D341Med (cell line): ENCODE measurements around the gene AURKA.
"Not testable (repeated sequence)": the region's sequence is repeated elsewhere in the genome, so short reads cannot be mapped to it uniquely, and the experiment has no call there.

Experiments used
- DNase-seq: peaks from one replicate; pipeline ENCODE4 v3.0.0; 2012; ENCODE audit warnings: low spot score

Gene AURKA

DNA sequence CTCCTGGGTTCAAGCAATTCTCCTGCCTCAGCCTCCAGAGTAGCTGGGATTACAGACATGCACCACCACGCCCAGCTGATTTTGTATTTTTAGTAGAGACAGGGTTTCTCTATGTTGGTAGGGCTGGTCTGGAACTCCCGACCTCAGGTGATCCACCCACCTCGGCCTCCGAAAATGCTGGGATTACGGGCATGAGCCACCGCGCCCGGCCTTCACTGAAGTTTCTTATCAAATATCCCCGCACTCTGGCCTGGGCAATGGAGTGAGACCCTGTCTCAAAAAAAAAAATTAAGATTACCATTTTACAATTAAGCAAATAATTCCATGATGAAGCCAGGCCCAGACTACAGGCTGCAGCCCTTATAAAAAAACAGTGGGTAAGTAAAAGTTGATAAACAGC is 1.6 kb downstream of the AURKA start:
- DNase-seq: not testable (repeated sequence)

DNA sequence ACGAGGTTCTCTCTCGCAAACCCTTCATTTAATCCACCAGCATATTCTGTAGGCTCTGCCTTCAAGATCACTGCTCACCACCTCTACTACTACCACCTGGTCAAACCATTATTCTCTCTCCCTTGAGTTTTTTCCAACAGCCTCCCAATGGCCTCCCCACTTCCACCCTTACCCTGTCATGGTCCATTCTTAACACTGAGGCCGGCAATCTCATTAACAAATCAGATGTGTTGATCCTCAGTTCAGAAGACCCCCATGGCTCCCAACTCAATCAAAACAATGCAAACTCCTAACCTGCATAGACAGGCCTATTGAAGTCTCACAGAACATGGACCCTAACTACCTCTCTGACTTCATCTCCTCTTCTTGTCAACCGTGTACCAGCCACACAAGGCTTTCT is 2.2 kb downstream of the AURKA start:
- no peak for DNase-seq

DNA sequence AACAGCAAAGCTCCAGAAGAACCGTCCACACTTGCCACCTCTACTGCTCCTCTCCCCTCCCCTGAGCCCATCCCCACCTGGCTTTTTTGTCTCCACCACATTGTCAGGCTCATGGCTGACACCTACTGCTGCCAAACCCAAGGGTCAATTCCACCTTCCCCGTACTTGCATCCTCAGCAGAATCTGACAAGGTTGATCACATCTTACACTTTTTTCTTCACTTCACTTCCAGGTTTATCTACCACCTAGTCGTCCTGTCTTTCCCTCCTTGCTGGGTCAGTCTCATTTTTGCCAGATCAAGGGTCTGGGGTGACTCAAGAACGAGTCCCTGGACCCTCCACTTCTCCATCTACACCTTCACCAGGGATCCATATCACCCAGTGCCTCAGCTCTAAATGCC is 3.1 kb downstream of the AURKA start:
- no peak for DNase-seq

DNA sequence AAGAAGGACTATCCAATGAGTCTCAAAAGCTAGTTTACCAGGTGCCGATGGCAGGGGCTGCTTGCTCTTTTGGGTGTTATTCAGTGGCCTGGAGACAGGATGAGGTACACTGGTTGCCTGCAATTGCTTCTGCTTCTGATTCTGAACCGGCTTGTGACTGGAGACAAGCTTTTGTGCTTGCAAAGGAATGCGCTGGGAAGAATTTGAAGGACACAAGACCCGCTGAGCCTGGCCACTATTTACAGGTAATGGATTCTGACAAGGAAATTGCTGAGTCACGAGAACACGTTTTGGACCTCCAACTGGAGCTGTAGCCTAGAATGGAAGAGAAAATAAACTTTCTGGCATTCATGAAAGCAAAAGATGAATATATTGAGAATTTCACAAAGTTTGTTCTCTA is 5.8 kb downstream of the AURKA start:
- DNase-seq: no peak

DNA sequence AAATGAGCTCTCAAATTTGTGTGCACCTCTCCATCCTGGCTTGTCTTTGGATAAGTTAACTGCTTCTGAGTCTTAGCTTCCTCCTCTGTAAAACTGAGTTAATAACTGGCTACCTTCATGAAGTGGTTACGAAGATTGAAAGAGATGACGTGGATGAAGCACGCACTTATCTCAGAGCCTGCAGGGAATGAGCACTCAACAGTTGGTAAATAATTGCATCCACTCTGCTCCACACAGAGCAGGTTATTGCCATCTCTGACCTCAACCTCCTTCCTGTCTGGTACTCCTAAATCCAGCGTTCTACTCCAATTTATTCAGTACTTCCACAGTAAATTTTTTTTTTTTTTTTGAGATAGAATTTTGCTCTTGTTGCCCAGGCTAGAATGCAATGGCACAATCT is 6.9 kb downstream of the AURKA start:
- no peak for DNase-seq

DNA sequence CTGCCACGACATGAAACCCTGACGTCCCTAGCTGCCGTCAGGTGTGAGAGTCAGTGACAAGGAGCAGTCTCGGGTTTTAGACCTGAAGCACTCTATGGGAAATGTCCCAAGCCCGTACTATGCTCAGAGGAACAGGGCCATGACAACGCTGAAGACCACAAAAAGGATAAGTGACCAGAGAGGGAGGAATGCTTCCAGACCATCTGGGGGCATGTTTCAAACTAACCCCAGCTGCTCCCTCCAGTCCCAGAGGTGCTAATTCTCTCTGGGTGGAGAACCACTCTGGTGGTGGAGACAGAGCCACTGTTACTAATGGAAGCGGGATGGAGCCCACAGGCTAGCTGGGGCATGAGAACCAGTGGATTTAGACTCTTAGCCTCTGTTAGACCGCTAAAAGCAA is 8.7 kb downstream of the AURKA start:
- no peak for DNase-seq

DNA sequence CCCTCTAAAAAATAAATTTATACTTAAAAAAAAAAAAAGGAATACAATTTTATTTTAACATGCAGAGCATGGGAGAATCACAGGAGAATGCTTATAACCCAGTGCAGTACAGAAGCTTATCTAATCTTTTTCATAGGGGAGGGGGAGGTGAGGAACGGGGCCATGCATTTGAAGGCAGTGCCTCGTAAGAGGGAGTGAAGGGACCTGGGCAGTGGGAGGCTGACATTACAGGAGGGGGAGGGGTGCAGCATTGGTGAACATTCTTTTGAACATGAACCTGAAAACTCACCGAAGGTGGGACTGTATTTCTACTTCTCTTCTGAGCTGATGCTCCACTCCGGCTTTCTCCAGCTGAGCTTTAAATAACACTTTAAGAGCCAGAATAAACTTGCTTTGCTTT is 9.3 kb downstream of the AURKA start:
- no peak for DNase-seq

DNA sequence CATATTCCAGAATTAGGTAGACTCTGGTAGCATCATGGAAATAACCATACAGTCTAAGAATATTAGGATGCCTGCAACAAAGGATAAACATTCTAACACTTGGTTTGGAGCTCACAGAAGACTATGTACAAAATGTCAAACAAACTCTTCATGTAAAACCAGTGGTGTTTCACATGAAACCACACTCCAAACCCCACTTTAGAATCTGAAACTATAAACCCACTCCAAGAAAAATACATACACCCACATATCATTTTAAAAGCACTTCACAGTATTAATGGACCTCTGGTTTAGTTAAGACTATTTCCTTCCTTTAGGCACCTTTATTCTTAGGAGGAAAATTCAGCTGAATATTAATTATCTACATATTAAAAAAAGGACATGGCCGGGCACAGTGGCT is 10.5 kb downstream of the AURKA start:
- DNase-seq: no peak

DNA sequence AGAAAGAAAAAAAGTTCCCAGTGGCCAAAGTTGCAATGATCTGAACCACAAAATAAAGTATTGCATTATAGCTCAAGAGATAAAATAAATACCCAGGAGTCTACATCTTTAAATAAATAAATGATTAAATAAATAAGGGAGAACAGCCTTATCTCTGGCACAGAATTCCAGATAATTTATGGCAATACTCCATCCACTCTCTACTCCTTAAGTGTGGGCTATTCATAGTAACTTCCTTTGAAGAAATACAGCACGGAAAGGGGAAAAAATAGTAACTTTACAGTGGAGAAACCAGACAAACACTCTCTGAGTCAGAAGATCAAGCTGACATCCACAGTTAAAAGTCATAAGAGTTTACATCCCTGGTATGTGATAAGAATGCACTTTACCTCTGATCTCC is 11.6 kb downstream of the AURKA start:
- no peak for DNase-seq

DNA sequence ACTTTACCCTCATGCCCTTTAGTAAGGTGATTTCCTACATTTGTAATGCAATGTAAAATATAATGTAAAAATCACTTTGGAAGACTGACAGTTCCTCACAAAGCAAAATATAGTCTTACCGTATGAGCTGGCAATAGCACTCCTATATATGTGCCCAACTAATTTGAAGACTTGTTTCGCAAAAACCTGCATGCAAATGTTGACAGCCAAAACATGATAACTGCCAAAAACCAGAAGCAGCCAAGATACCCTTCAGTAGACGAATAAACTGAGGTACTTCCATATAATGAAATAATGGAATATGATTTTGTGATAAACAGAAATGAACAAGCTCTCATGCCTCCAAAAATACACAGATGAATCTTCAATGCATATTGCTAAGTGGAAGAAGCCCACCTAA is 13.6 kb downstream of the AURKA start:
- no peak for DNase-seq

DNA sequence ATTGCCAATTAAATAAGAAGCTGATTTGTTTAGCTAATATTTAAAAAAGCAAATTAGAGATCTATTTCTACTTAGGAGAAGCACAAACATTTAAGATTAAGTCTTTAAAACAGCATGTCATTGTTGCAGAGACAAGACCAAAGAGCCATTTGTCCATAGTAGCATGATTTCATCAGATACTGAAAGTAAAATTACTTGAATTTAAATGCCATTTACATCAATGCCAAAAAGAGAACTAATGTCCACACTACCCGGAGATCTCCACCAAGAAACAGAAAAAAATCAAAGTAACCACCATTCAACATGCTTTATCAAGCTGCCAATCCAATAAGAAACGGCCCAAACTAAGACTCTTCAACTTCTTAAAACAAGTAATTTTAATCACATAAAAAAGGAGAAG is 15.7 kb downstream of the AURKA start:
- DNase-seq: no peak

DNA sequence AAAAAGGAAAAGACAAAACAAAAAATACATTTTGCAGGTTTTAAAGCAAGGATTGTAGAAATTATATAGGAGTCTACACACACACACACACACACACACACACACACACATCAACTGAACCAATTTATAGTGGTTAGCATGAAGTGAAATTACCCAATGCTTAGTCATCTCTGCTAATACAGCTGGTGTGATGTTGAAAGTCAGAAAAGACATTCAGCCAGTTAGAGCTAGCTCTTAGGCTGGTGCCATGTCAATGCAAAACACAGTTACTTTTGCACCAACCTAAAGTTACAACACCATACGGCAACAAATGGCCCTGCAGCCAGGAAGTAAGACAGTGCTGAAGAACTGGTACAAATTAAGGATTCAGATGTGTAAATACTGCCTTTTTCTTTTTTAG is 18.1 kb downstream of the AURKA start:
- DNase-seq: no peak

DNA sequence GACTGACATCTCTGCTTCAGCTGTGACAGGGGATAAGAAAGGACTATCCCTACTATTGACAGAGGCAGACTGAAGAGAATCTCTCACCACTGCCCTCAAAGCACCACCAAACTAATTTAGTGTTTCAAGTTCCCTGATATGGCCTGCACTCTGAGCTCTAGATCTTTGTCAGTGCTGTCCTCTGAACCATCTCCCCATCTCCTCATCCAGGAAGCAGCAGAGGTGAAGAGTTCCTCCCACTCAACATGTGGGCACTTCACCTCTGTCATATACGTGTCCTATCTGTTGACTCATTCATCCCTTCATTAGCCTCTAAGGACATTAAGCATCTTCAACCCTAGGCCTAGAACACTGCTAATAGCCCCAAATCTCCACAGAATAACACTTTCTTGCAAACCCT is 19.2 kb downstream of the AURKA start:
- no peak for DNase-seq

DNA sequence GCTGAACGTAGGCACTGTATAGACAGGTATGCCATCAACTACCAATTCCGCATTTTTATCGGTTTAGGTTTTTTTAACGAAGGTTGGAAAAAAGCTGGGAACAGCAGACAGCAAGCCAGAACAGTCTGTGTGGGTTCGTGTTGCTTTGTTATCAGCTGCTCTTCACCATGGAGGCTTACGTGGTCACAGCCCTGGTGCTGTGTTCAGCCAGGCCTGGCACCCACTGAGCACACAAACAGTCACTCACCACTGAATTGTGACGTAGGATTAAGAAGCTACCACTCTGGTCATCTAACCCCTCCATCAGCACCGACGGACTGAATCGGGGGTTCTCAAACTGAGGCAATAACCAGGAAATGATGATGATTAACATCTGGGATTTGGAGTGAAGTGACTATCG is 20.0 kb downstream of the AURKA start:
- no peak for DNase-seq

DNA sequence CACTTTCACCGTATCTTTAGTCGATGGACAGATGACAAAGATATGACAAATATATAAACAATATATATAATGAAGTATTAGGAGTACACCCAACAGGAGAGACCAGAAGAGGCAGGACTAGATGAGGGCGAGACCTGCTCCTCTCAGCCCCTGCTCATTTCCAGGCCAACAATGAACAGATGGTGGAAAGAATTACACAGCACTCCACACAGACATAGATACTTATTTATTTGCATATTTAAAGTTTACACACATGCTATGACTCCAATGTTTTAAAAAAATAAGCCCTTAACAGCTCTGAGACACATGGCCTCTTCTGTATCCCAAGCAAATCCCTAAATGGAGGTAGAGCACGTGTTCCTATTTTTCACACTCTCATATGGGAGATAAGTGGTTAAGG is 22.8 kb downstream of the AURKA start:
- no peak for DNase-seq

DNA sequence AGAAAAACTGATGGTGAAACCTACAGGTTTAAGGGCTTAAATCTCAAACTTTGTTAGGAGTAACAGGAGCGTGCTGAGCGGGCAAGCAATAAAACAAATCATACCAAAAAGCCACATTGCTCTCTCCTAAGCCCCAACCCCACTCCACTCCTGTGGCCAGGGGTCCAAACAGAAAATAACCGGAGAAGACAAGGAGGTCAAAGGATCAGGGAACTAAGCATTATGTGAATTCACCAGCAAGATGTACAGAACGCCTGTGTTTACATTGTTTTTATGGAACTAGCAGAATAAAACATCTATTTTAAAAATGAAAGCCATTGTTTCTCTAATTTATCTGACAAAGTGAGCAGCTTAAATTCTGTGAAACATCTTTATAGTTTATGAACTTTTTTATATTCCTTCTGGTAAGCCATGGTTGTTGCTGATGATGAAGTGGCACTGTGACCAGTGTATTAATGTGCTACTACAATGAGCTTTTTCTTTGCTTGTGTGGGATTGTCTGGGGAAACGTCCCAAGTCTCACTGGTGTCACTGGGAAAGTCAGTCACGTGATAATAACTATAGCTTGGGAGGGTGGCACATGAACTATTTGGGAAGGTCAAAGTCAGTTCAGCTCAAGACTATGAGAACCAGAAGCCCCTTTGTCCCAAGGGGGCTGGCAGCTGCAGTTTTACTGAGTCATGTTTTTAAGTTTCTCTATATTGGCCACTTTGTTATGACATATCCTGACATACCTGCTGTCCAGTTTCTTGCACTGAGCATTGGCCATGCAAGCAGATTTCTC is 23.5 kb downstream of the AURKA start:
- no peak for DNase-seq

DNA sequence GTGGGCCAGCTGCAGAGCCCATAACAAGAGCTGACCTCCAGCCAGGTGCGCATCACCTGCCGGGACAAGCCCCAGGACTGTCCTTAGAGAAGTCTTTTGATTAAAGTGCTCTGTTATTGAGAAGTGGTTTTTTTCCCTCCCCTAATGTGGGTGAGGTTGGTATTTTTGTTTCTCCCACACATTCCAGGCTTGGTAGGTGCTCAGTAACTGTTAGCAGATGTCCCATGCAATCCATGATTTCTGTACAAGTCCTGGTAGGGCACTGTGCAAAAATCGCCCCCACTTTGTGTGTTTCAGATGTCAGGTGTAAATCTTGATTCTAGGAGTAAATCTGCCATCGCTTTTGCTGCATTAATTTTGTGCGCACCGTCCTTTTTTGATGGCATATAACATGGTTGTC is 28.5 kb downstream of the AURKA start:
- DNase-seq: no peak

DNA sequence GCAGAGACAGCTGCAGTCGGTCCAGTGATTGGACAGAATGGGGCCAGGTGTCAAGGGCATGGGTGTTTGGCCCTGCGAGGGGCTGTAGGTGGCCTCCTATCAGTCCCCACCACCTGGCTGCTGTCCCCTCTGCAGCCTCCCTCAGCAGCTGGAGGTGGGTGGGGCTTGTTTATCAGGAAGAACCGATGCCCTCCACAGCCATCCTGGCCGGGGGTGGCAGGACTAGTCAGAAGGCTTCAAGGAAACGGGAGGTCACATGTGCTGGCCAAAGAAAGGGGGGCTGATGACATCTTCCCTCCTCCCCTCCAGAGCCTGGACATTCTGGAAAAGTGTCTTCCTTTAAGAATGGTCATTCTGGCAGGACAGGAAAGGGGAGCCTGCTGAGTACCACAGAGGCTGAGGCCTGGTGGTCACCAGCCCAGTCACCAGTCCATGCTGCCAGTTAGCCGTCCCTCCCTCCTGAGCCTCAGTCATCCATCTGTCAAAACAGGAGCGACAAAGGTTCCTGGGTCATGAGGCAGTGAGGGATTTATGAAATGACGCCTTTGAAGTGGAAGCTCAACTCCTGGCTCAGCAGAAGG is 29.1 kb downstream of the AURKA start:
- no peak for DNase-seq

DNA sequence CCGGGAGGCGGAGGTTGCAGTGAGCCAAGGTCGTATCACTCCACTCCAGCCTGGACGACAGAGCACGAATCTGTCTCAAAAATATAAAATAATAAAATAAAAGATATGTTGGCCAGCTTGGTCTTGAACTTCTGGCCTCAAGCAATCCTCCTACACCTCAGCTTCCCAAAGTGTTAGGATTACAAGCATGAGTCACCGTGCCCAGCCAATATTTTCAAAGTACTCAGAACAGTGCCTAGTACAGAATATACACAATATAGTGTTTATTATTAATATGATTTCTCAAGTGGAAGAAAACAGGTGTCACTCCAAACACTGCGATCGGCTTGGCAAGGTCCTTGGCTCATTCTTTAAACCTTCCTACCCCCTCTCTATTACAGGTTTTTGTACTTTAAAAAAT is 30.1 kb downstream of the AURKA start:
- DNase-seq: no peak

DNA sequence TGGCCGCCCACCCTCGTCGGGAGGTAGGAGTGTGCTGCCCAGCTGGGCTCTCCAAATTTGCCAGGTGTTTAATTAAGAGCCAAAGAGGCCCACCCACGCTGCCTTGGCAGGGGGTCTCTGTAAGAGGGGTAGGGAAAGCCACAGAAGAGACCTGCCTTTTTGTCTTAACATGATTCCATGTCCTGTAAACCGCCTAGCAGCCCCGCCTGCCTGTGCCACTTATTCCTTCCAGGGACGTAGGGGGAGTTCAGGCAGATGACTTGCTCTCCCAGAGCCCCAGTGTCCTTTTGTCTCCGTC is 31.2 kb downstream of the AURKA start:
- DNase-seq: no peak

DNA sequence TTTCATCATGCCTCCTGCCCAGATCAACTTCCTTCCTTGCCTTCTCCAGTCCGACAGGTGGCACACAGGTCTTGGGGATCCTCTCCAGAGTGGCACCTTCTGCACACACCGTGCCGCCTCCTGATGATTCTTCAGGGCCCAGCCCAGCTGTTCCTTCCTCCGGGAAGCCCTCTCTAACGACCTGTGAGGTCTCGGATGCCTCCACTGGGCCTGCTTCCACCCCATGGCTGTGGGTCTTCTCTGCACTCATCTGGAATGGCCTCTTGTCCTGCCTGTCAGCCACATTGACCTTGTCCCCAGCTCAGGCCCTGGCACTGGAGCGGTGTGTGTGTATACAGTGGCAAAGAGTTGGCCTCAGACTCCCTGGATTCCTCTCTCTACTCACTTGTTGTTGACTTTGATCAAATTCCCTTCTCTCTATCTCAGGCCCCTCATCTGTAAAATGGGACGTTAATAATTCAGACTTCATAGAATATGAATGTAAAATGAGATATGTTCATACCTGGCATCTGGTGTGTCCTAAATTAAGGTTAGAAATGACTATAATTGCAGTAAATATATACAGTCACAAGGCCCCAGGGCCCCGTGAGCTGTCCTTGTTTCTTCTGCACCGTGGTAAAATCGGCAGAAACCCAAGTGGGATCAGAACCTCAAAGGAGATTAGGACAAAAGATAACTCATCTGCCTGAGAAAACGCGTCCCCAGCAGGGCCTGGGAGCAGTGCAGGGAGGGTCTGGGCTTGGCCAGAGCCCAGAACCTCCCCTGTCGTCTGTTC is 31.7 kb downstream of the AURKA start:
- DNase-seq: no peak

DNA sequence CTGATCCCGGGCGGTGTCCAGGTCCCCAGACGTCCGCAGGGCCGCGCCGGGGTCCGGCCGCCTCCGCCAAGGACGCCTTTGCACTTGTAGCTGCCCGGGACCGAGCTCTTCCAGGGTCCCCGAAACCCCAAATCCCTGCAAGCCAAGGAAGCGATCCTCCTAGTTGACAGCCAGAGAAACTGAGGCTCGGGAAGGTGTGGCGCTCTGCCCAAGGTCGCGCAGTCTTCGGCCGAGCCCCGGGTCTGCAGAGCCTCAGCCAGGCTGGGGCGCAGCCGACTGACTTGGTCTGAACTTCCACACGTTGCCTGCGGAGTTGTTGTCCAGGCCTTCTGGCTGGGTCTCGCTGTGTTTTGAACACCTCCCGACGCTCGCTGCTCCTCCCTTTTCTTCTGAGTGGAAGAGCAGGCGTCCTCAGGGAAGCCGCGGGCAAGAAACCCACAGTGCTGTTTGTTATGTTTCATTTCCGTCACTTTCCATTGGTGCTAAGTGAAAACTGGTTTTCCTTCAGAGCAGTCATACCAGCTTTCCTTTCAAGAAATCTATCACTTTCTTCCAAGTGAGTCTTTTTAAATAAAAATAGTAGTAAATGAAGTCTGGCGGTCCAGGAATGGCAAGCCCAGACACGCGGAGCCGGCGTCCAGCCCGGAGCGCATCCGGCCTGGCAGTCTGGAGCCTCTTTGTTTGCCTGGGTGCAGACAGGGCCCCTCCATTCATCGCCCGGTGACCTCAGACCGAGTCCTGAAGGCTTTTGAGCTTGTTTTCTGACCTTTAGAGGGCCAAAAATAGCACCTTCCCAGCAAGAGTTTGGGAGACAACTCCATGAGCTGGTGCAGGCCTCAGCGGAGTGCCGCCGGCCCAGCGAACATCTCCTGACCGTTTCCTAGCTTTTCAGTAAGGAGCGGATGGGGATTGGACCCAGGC is 32.5 kb downstream of the AURKA start:
- peak; percentile 62 for DNase-seq
